Measurements from ENCODE around the gene TMCO5A. TPM values are rescaled to one million over a fixed set of nuclear protein-coding genes. Genes with fewer than 3 reads are reported as not detected.

TMCO5A gene
- total and polyA plus RNA-seq, 2 of the 8 experiments (the other 6 are each of a cell fraction or from before 2014, with no cell fraction given) = not detected

GRCh38 chr15:37903919-37904625, 30.4 kb upstream of the TMCO5A start:
- H2BK15ac ChIP-seq (ENCODE audit: low read length) = no peak overlapping the region
- no peak overlapping the region for H2AFZ ChIP-seq (ENCODE audit: low read length)
- POLR2A ChIA-PET (ENCODE audit: partially characterized antibody) = no interaction called here
- no peak overlapping the region for H3K4me3 ChIP-seq (ENCODE audit: extremely low read depth in 1 of 4, insufficient read depth in 2 of 4, low read depth in 3 of 4, low read length in 4 of 4)
- no peak overlapping the region for H2BK12ac ChIP-seq (ENCODE audit: low read depth, low read length)
- H3K56ac ChIP-seq (replicated peaks; ENCODE audit: insufficient read length, low read depth, low read length) = no peak overlapping the region
- no peak overlapping the region for H3K9ac ChIP-seq (replicated peaks in 1 of 4; ENCODE audit: extremely low read depth in 1 of 4, low read depth in 3 of 4, low read length in 3 of 4)
- CTCF ChIA-PET (ENCODE audit: partially characterized antibody) = interaction anchor here (0.9 to 3.5 kb wide), 2 partner anchors 12 to 24 kb away, joined by 3 to 17 read pairs; no protein-coding TSS in a partner anchor
- no peak overlapping the region for H3K27ac ChIP-seq (ENCODE audit: low read depth, low read length)
- H3K9me3 ChIP-seq (ENCODE audit: insufficient read depth in 2 of 2, low read depth in 1 of 2, low read length in 1 of 2) = no peaks in the 10 kb centered on the region
- H3K23me2 ChIP-seq (ENCODE audit: low read depth, low read length) = no peaks in the 10 kb centered on the region
- no peaks in the 10 kb centered on the region for H3K4me1 ChIP-seq (replicated peaks in 1 of 4; ENCODE audit: control insufficient read depth in 3 of 4, insufficient read depth in 4 of 4, low read length in 3 of 4)
- H4K20me1 ChIP-seq (replicated peaks in 1 of 2; ENCODE audit: control insufficient read depth in 1 of 2, insufficient read depth in 2 of 2, low read length in 2 of 2) = no peaks in the 10 kb centered on the region
- H3K4ac ChIP-seq (replicated peaks; ENCODE audit: insufficient read length, low read depth, low read length) = no peak overlapping the region
- H2BK120ac ChIP-seq (replicated peaks; ENCODE audit: low read depth, low read length) = no peak overlapping the region
- H3K79me2 ChIP-seq (ENCODE audit: control insufficient read depth in 1 of 2, insufficient read depth in 2 of 2, low read length in 2 of 2) = no peaks in the 10 kb centered on the region
- no peak overlapping the region for H4K91ac ChIP-seq (replicated peaks; ENCODE audit: insufficient read length, low read length)
- no peak overlapping the region for H3K23ac ChIP-seq (ENCODE audit: insufficient read length)
- H3K27me3 ChIP-seq (replicated peaks in 1 of 4; ENCODE audit: control insufficient read depth in 3 of 4, extremely low read depth in 1 of 4, insufficient read depth in 3 of 4, low read length in 3 of 4) = no peaks in the 10 kb centered on the region
- H3K14ac ChIP-seq (ENCODE audit: insufficient read length) = no peak overlapping the region
- H4K5ac ChIP-seq (ENCODE audit: insufficient read length, low read depth, low read length) = no peak overlapping the region
- no peak overlapping the region for H2AK5ac ChIP-seq (ENCODE audit: low read depth, low read length)
- DNase-seq (ENCODE audit: low read depth in 1 of 2, low spot score in 2 of 2) (no peak), FAIRE-seq (no peak)
- H3K36me3 ChIP-seq (ENCODE audit: control insufficient read depth in 2 of 4, insufficient read depth in 4 of 4, low read length in 3 of 4) = no peaks in the 10 kb centered on the region
- H4K8ac ChIP-seq (ENCODE audit: extremely low read depth, insufficient read depth, low read length) = no peak overlapping the region
- no peak overlapping the region for H2BK20ac ChIP-seq (ENCODE audit: low read length)
- H3K4me2 ChIP-seq (ENCODE audit: insufficient read depth in 1 of 2, low read depth in 2 of 2, low read length in 2 of 2) = no peak overlapping the region
- 91% methylated on average over 11 of the region's 11 CpGs; no CpG with 5 or more reads in 1 of the 2 experiments for WGBS, 2 experiments (ENCODE audit: extremely low coverage in 1 of 2, insufficient coverage in 1 of 2, insufficient read length in 1 of 2, insufficient replicate concordance in 2 of 2, low coverage in 1 of 2, low lambda C conversion rate in 2 of 2, missing lambda C conversion rate in 1 of 2)
- no peak overlapping the region for H2BK5ac ChIP-seq (ENCODE audit: low read depth, low read length)
- H3K79me1 ChIP-seq (ENCODE audit: low read depth, low read length) = no peaks in the 10 kb centered on the region
- no peak overlapping the region for H3K18ac ChIP-seq (ENCODE audit: extremely low read depth, low read length)
- TF ChIP-seq E2F6 (IDR thresholded peaks at IDR 0.05) = no peak
- TF ChIP-seq SIRT6 (IDR thresholded peaks at IDR 0.05; ENCODE audit: low read length) = no peak
- TF ChIP-seq SP4 (IDR thresholded peaks at IDR 0.05; ENCODE audit: low read length) = no peak
- TF ChIP-seq MAFK (IDR thresholded peaks at IDR 0.05; ENCODE audit: low read depth, low read length) = no peak
- no peak for TF ChIP-seq SP1 (IDR thresholded peaks at IDR 0.05; ENCODE audit: low read depth, low read length)
- TF ChIP-seq NRF1 (IDR thresholded peaks at IDR 0.05; ENCODE audit: low read depth, low read length) = no peak
- no peak for TF ChIP-seq POLR2A (IDR thresholded peaks at IDR 0.05; ENCODE audit: control extremely low read depth in 1 of 2, low read depth in 2 of 2, low read length in 2 of 2)
- TF ChIP-seq KDM1A (IDR thresholded peaks at IDR 0.05; ENCODE audit: borderline replicate concordance, low read length) = no peak
- no peak for TF ChIP-seq FOSL1 (IDR thresholded peaks at IDR 0.05; ENCODE audit: insufficient read depth, low read depth, low read length)
- TF ChIP-seq BACH1 (IDR thresholded peaks at IDR 0.05; ENCODE audit: low read length) = no peak
- TF ChIP-seq KDM4A (IDR thresholded peaks at IDR 0.05; ENCODE audit: low read depth, low read length, severe bottlenecking) = no peak
- no peak for TF ChIP-seq ATF3 (IDR thresholded peaks at IDR 0.05; ENCODE audit: insufficient read depth, low read depth, low read length)
- no peak for TF ChIP-seq CTBP2 (IDR thresholded peaks at IDR 0.05; ENCODE audit: borderline replicate concordance, insufficient read depth, insufficient read length, low read length)

All from H1 (cell line).